HUDEP-2 (cell line): ENCODE data around the gene SCMH1.

Experiments used
- DNase-seq, 76 experiments: peaks; one replicate each; lab custom pipeline; 2025; ENCODE audit not compliant: unreplicated experiment in 76 of 76; lab: John Stamatoyannopoulos, UW

Gene SCMH1

DNA sequence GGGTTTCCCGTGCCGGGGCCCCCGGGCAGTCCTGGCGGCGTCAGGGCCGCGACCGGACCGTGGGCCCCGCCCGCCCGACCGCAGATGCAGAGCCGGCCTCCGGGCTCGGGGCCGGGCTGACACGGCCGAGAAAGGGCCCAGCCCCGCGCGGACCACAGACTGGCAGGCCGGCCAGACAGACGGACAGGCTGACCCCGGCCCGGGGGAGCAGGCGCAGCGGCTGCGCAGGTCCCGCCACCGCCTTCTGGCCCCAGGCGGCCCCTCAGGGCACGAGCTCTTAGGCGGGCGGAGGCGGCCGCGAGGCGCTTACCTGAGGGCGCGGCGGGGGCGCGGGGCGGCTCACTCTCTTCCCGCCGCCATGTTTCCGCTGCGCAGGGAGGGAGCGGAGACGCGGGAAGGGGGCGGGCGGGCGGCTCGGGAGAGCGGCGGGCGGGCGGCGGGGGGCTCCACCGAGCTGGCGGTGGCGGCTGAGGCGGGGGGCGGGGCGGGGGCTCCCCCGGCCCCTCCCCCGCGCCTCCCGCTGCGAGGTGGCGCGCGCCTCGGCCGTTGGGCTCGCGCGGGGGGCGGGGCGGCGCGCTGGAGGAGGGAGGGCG lies at the start of gene SCMH1:
SCMH1 (minus strand) TSS at position 558 of the 593 bp plus-strand sequence. CDS start 56,173 bp downstream, outside the sequence.
- peak in 33 of 76 experiments; percentile 11 to 56 (median 39) for DNase-seq

DNA sequence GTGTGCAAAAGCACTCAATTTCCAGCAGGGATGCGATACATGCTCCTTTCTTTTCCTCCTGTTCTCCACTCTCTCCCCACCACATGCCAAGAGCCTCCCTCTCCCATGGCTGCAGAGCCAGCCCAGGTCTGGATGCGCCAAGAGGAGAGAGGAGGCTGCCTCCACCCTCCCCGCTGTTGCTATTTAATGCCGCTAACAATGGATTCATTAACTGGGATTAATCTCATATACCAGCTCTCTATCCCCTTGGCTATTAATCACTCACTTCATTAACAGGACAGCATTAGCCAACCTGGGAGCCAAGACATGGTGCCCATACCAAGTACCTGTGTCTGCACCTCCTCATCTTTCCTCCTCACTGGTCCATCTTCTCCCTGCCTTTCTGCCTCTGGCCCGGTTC lies 49.1 kb upstream of the SCMH1 start:
- no peak for DNase-seq

- DNase-seq, result no peak
Measured at GRCh38 chr1:41289196-41289595, 47.1 kb upstream of the SCMH1 start.

DNA sequence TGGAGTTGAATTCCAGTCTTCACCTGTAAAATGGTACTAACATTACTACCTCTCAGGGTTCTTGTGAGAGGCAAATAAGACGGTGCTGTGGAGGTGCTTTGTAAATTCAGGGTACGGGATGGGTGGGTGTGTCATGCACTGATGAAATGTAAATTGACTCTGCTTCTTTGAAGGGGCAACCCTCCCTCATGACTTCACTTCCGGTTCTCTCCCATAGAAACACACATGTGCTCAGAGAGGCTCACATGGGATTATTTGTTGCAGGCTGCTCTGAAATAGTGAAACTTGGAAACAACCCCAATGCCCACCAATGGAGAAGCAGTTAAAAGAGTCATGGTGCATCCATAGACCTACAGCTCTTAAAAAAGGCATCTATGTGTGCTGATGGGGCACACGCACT lies 44.9 kb upstream of the SCMH1 start:
- no peak for DNase-seq

DNA sequence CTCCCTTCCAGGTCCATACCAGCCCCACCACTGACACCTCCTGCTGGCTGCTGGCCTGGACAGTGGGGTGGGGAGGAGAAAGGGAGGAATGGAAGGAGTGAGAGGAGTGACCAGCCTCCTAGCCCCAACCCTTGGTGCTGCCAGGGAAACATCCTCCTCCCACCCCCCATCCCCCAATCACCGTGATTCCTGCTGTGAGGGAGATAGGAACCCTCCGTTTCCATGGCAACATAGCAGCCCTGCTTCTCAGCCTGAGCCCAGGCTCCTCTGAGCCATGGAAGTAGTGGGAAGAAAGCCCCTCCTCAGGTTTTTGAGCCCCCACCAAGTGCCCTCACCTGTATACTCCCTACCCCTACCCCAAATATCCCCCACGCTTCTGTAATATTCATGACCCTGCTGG lies 44.4 kb upstream of the SCMH1 start:
- no peak for DNase-seq

GRCh38 chr1:41285818-41286217 lies 43.7 kb upstream of the SCMH1 start:
- DNase-seq, result no peak

DNA sequence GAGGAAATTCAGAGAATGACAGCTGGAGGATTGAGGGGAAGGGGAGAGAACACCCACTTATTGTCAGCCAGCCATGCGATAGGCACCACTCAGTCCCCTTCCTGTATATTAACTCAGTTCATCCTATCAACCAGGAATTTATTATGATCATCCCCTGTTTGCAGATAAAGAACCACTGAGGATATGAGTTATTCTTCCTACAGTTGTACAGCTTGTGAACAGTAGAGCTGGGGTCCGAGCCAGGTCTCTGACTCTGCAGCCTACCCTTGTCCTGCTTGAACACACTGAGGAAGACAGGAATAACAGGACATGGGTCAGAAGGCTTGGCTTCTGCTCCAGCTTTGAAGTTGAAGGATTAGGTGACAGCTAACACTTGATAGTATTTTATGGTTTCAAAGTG lies 42.0 kb upstream of the SCMH1 start:
- DNase-seq, result no peak

DNA sequence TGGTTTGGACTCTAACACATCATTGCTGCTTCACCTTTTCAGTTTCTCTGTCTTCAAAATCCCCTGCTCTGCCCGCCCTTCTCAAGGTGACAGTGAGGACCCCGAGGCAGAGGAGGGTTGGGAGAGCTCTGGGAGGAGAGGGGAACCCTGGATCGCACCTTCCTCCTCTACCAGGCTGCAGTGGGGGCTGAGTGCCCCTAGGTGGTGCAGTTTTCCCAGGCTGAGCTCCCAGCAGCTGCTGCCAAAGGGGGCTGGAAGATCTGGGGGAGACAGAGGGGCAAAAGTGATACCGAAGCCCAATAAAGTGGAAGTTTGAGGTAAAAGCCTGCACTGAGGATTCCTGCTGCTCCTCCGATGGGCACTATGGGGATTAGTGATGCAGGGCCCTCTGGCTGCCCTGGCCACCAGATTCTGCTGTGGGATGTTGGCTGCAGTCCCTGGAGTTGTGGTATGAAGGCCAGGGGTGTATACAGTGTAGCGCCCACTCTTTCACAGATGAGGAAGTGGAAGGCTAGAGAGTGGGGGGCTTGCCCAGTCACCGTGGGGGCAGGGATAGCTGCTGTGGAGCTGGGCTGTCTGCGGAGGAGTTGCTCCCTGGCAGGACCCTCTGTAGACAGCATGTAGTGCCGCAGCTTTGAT lies 40.7 kb upstream of the SCMH1 start:
- DNase-seq, result peak in 9 of 76 experiments; percentile 1 to 27 (median 4)

DNA sequence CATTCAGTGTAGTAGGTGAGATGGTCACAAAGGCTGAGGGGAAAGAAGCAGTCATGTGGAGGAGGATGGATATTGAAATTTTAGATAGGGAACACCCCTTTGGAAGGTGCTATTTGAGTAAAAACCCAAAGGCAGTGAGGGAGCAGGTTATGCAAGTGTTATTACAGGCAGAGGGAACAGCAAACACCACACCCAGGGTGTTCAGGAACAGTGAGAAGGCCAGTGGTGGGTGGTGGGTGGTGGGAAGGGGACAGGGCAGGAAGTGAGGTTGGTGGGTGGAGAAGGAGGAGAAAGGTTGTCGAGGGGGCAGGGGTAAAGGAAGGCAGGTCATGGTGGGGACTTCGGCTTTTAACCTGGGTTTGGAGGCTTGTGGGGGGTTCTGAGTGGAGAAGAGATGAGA lies 39.2 kb upstream of the SCMH1 start:
- no peak for DNase-seq

DNA sequence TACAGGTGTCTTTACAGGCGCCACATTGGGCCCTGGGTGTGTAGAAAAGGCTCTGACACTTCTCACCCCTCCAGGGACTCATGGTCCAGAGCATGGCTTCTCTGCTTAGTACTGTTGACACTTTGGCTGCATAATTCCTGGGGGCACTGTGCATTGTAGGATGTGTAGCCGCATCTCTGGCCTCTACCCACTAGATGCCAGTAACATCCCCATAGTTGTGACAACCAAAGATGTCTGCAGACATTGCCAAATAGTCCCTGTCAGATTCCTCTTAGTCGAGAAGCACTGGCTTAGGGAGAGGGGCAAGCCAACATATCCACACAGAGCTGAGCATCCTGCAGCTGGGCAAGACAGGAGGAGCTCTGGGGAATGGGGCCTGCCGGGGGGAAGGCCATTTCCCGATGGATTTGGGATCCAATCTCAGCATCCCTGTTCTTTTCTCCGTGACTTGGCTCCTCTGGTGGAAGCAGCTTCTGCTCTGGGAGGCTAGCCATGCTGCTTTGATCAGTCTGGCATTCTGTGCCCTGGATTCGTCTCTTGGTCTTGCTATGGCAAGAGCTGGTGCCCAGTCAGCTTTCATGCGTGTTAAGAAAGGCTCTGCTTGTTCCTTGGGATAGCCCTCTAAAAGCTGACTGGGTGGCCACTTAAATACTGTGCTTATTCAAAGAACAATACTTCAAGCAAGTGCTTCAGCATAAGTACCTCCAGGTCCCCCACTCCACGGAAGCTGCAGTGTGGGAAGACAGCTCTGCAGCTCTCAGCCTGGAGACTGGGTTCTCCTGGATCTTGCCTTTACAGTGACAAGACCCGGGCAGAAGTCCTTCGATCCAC lies 38.3 kb upstream of the SCMH1 start:
- DNase-seq, result no peak

GRCh38 chr1:41278076-41278475 lies 36.0 kb upstream of the SCMH1 start:
- DNase-seq, result no peak

DNA sequence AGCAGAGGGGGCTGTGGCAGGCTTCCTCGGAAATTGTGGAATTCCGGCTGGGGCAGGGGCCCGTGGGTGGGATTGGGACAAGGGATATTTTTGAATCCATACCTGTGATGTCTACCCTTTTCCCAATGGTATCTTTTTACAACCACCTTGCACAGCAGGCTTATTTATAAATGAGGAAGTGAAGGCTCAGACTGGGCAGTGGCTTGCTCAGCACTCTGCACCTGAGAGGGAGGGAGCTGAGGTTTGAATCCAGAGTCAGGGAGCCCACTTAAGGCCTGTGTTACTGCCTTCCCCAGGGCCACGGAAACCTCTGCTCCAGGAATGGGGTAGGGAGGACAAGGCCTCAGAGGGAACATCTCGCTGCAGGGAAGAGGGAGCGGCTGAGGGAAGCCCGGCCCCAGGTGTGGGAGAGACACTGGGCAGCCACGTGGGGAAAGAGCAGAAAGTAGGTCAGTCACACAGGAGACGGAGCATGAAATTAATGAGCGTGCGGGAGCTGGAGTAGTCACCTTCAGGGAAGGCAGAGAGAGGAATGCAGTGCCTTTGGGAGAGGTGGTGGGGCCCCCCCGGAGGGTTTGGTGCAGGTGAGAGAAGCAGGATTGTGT lies 35.4 kb upstream of the SCMH1 start:
- DNase-seq, result no peak

GRCh38 chr1:41275831-41276230 lies 33.7 kb upstream of the SCMH1 start:
- no peak for DNase-seq

GRCh38 chr1:41274752-41275545 lies 32.8 kb upstream of the SCMH1 start:
- DNase-seq, result no peak

DNA sequence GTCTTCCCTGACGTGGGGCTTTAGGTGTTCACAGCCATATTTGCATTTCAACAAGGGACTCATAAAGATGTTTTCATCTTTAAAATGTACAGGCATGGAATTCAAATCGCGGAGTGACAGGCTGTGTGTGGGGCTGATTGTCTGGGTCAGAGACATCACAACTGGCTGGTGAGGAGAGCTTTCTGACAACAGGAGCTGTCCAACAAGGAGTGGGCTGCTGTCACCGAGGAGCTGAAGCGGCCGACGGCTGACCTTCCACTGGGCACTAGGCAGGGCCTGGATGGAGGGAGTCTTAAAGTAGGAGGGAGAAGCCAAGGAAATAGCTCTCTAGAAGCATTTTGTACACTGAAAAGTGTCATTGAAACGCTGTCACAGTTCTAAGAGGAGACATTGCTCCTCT lies 30.5 kb upstream of the SCMH1 start:
- no peak for DNase-seq

GRCh38 chr1:41268154-41268770 lies 26.2 kb upstream of the SCMH1 start:
- peak in 55 of 76 experiments; percentile 1 to 58 (median 27) for DNase-seq

GRCh38 chr1:41261926-41262618 lies 20.0 kb upstream of the SCMH1 start:
- DNase-seq, result no peak

DNA sequence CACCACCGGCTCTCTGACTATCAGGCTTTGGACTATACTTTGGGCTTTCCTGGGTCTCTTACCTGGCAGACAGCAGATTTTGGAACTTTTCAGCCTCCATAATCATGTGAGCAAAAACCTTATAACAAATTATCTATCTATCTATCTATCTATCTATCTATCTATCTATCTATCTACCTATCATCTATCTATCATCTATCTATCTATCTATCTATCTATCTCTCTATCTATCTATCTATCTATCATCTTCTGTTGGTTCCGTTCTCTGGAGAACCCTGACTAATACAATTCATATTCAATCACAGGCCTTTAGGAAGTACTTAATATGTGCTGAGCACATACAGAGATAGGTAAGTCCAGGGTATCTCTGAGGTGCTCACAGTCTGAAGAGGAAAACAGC lies 18.7 kb upstream of the SCMH1 start:
- DNase-seq, result no peak

GRCh38 chr1:41259221-41259620 lies 17.1 kb upstream of the SCMH1 start:
- DNase-seq, result no peak

DNA sequence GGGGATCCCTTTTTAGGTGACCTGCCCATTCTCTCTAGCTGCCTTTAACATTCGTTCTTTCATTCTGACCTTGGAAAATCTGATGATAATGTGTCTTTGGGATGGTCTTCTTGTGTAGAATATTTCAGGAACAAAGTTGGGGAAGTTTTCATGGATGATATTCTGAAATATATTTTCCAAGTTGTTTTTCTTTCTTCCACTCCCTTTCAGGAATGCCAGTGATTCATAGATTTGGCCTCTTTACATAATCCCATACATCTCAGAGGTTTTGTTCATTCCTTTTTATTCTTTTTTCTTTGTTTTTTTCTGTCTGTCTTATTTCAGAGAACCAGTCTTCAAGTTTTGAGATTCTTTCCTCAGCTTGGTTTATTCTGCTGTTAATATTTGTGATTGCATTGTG lies 13.9 kb upstream of the SCMH1 start:
- DNase-seq, result no peak
